HEK293T (cell line): ENCODE results near the gene MTM1.

Experiments
- BHLHE40 ChIP-seq: fragments of 450-650 bp; IDR thresholded peaks from 2 replicates; pipeline ENCODE4 v1.6.1; 2016; ENCODE audit warnings: mild to moderate bottlenecking, moderate library complexity, borderline replicate concordance
- FOXK2 ChIP-seq: fragments of 450-650 bp; IDR thresholded peaks from 2 replicates; pipeline ENCODE4 v1.6.1; 2016; ENCODE audit warnings: mild to moderate bottlenecking
- TARDBP ChIP-seq: fragments of 450-650 bp; IDR thresholded peaks from 2 replicates; pipeline ENCODE4 v1.6.1; 2016

DNA sequence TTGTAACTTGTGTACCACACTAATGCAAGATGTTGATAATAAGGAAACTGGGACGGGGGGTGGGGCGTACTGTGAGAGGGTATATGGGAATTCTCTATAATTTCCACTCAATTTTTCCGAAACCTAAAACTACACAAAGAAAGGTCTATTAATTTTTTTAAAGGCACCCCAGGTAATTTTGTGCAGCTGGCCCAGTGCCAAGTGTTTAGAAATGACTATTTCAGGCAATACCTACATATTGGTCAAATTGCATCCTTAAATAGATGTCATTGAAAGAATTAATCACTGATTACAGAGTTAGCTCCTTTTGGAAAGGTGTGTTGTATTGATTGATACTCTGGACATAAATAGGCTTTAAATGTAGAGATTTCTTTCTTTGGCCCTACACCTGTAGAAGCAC lies 114.7 kb downstream of the MTM1 start:
- no peak for TF ChIP-seq FOXK2
- TF ChIP-seq BHLHE40, result no peak
- TF ChIP-seq TARDBP, result no peak
